Stomach smooth muscle (tissue), 2 donors: ENCODE measurements around the gene SASS6.

ENCODE experiments used
- H3K27ac ChIP-seq: one replicate; pipeline ENCODE4 v1.7.0; 2013; ENCODE audit warnings: mild to moderate bottlenecking, low read length, inconsistent platforms
- H3K27me3 ChIP-seq, 2 donors: one replicate each; pipeline ENCODE4 v1.7.0; 2013; ENCODE audit warnings: low read length in 2 of 2; ENCODE audit not compliant: insufficient read depth in 2 of 2, control insufficient read depth in 1 of 2
- H3K36me3 ChIP-seq, 2 donors: one replicate each; pipeline ENCODE4 v1.7.0; 2013; ENCODE audit warnings: low read length in 2 of 2; ENCODE audit not compliant: control insufficient read depth in 2 of 2, insufficient read depth in 2 of 2
- H3K4me1 ChIP-seq: one replicate; pipeline ENCODE4 v1.7.0; 2013; ENCODE audit warnings: low read length; ENCODE audit not compliant: control insufficient read depth, insufficient read depth
- H3K4me3 ChIP-seq, 2 donors: one replicate each; pipeline ENCODE4 v1.7.0; 2013; ENCODE audit warnings: low read length in 2 of 2
- H3K9ac ChIP-seq, 2 donors: one replicate each; pipeline ENCODE4 v1.7.0; 2013; ENCODE audit warnings: low read length in 2 of 2, mild to moderate bottlenecking in 1 of 2
- H3K9me3 ChIP-seq, 2 donors: one replicate each; pipeline ENCODE4 v1.7.0; 2013; ENCODE audit warnings: low read length in 2 of 2; ENCODE audit not compliant: control insufficient read depth in 2 of 2
- donor health status: healthy.
- donor health status: Pancreatic carcinoma.

The SASS6 gene

DNA sequence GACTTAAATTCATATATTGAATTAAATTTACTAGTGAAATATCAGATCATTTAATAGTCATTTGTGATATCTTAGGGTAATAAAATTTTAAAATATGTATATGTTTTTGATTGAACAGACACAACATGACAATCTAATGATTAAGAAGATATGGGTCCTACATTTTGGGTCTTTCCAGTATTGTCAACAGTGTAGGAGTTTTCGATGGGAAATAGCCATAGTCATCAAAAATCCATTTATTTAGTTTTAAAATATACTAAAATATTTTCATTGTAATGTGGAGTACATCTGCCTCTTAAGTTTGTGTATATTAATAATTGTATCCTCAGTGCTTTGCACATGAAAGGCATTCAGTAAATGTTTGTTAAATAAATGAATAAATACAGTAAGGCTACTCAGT lies 14.2 kb upstream of the SASS6 start:
- Histone ChIP-seq H3K4me1 (no peaks in the 10 kb centered on the region), H3K36me3 (peaks cover 26 to 29% of the 10 kb centered on the region in 2 donors), H3K27ac (no peak overlapping the region), H3K27me3 (no peaks in the 10 kb centered on the region), H3K9ac (no peak overlapping the region), H3K4me3 (no peak overlapping the region), H3K9me3 (no peaks in the 10 kb centered on the region)

GRCh38 chr1:100145116-100145515 lies 12.4 kb upstream of the SASS6 start:
- Histone ChIP-seq H3K9ac (no peak overlapping the region), H3K9me3 (no peaks in the 10 kb centered on the region), H3K27ac (no peak overlapping the region), H3K4me1 (no peaks in the 10 kb centered on the region), H3K4me3 (no peak overlapping the region), H3K36me3 (peaks cover 41 to 43% of the 10 kb centered on the region in 2 donors), H3K27me3 (no peaks in the 10 kb centered on the region)

GRCh38 chr1:100142343-100142742 lies 9.6 kb upstream of the SASS6 start:
- peaks cover 46 to 50% of the 10 kb centered on the region in 2 donors for H3K36me3 ChIP-seq
- H3K9me3 ChIP-seq = no peaks in the 10 kb centered on the region
- H3K4me1 ChIP-seq = no peaks in the 10 kb centered on the region
- H3K4me3 ChIP-seq = no peak overlapping the region
- no peaks in the 10 kb centered on the region for H3K27me3 ChIP-seq
- no peak overlapping the region for H3K9ac ChIP-seq
- no peak overlapping the region for H3K27ac ChIP-seq

- Histone ChIP-seq H3K27ac (no peak overlapping the region), H3K36me3 (peaks cover 48 to 50% of the 10 kb centered on the region in 2 donors), H3K4me1 (no peaks in the 10 kb centered on the region), H3K9me3 (no peaks in the 10 kb centered on the region), H3K27me3 (no peaks in the 10 kb centered on the region), H3K9ac (no peak overlapping the region), H3K4me3 (no peak overlapping the region)
These were observed 8.5 kb upstream of the SASS6 start for GRCh38 chr1:100141192-100141591.

DNA sequence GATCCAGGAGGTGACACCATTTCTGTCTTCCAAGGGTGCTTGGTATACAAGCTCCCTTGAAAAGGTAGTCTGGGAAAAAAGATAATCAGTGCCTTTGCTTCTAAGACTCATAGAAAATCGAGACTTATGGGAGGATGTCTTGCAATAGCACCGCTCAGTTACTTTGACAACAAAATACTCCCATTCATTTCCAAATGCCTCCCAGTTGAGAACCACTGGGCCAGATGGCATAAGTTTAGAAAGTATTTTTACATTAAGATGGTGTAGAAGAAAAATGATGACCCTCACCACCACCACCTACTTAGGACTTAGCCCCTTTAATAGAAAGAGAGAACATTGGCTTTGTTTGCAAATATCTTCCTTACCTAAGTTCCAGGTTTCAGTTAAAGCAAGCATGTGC lies 4.9 kb upstream of the SASS6 start:
- Histone ChIP-seq H3K4me3 (no peak overlapping the region), H3K27me3 (no peaks in the 10 kb centered on the region), H3K27ac (no peak overlapping the region), H3K9ac (no peak overlapping the region), H3K9me3 (no peaks in the 10 kb centered on the region), H3K36me3 (peaks cover 33 to 36% of the 10 kb centered on the region in 2 donors), H3K4me1 (no peaks in the 10 kb centered on the region)

- peaks cover 13 to 16% of the 10 kb centered on the region in 2 donors for H3K36me3 ChIP-seq
- H3K9me3 ChIP-seq = no peaks in the 10 kb centered on the region
- no peaks in the 10 kb centered on the region for H3K27me3 ChIP-seq
- H3K4me1 ChIP-seq = no peaks in the 10 kb centered on the region
- H3K27ac ChIP-seq = no peak overlapping the region
- no peak overlapping the region for H3K4me3 ChIP-seq
- H3K9ac ChIP-seq = no peak overlapping the region
These were observed 2.1 kb upstream of the SASS6 start for GRCh38 chr1:100134872-100135271.

DNA sequence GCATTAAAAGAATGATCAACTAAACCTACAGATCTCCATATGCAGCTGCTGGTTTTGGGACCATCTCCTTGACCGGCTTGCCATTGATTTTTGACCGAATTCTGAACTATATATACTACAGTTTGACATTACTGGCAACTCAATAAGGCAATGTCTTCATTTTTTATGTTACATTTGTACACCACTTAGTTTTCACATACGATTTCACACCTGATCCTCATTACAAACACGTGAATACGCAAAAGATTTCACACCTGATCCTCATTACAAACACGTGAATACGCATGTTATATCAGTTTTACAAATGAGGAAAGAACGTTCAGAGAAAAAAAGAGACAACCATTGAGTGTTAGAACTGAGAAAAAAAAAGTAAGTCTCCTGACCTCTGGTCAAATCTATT lies 1.1 kb downstream of the SASS6 start:
- peak overlapping the region in 1 of 2 donors; percentile 96 for H3K4me3 ChIP-seq
- H3K4me1 ChIP-seq = no peaks in the 10 kb centered on the region
- no peaks in the 10 kb centered on the region for H3K9me3 ChIP-seq
- no peak overlapping the region for H3K9ac ChIP-seq
- no peaks in the 10 kb centered on the region for H3K36me3 ChIP-seq
- no peaks in the 10 kb centered on the region for H3K27me3 ChIP-seq
- H3K27ac ChIP-seq = no peak overlapping the region

GRCh38 chr1:100130552-100131077 lies 2.1 kb downstream of the SASS6 start:
- Histone ChIP-seq H3K36me3 (no peaks in the 10 kb centered on the region), H3K4me1 (no peaks in the 10 kb centered on the region), H3K27ac (no peak overlapping the region), H3K4me3 (no peak overlapping the region), H3K9ac (no peak overlapping the region), H3K9me3 (no peaks in the 10 kb centered on the region), H3K27me3 (no peaks in the 10 kb centered on the region)

- Histone ChIP-seq H3K36me3 (no peaks in the 10 kb centered on the region), H3K27me3 (no peaks in the 10 kb centered on the region), H3K9me3 (no peaks in the 10 kb centered on the region), H3K27ac (no peak overlapping the region), H3K4me3 (no peak overlapping the region), H3K9ac (no peak overlapping the region), H3K4me1 (no peaks in the 10 kb centered on the region)
These were observed 5.5 kb downstream of the SASS6 start for GRCh38 chr1:100127226-100127625.

GRCh38 chr1:100122177-100122576 lies 10.6 kb downstream of the SASS6 start:
- H3K4me3 ChIP-seq = no peak overlapping the region
- peaks cover 3 to 7% of the 10 kb centered on the region in 2 donors for H3K36me3 ChIP-seq
- H3K4me1 ChIP-seq = no peaks in the 10 kb centered on the region
- no peak overlapping the region for H3K9ac ChIP-seq
- no peaks in the 10 kb centered on the region for H3K27me3 ChIP-seq
- no peaks in the 10 kb centered on the region for H3K9me3 ChIP-seq
- H3K27ac ChIP-seq = no peak overlapping the region

- Histone ChIP-seq H3K27me3 (no peaks in the 10 kb centered on the region), H3K4me1 (no peaks in the 10 kb centered on the region), H3K4me3 (no peak overlapping the region), H3K36me3 (peaks cover 3 to 7% of the 10 kb centered on the region in 2 donors), H3K9ac (no peak overlapping the region), H3K27ac (no peak overlapping the region), H3K9me3 (no peaks in the 10 kb centered on the region)
These were observed 17.2 kb downstream of the SASS6 start for GRCh38 chr1:100115524-100115923.
